Stimulated activated CD4-positive, alpha-beta T cell treated with anti-CD3 and anti-CD28 coated beads, Interleukin-1b, Interleukin-23, amount 100 ng/mL, for 1 hour (primary cell): ENCODE data around the gene GPRIN1.
"Not testable (repeated sequence)": the region's sequence is repeated elsewhere in the genome, so short reads cannot be mapped to it uniquely, and the experiment has no call there.

Experiments used
- DNase-seq, 2 donors: peaks; one replicate each; pipeline ENCODE4 v3.0.0-alpha.2; 2020; ENCODE audit warnings: low read depth in 2 of 2

GPRIN1 gene

DNA sequence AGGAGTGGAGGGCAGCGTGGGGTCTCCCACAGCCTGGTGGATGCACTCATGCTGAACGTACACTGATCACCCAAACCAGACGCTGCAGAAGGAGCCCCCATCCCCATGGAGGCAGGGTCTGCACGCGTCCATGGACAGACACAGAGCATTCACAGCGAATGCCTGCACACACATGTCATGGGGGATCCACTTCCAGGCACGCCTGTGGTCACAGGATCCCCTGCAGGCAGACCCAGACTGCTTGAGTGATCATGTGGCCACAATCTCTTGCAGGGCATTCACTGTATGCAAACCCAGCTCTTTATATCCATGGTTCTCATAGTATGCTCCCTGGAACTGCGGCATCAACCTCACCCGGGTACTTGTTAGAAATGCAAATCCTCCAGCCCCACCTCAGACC, 15.0 kb upstream of the GPRIN1 start:
- no peak for DNase-seq

DNA sequence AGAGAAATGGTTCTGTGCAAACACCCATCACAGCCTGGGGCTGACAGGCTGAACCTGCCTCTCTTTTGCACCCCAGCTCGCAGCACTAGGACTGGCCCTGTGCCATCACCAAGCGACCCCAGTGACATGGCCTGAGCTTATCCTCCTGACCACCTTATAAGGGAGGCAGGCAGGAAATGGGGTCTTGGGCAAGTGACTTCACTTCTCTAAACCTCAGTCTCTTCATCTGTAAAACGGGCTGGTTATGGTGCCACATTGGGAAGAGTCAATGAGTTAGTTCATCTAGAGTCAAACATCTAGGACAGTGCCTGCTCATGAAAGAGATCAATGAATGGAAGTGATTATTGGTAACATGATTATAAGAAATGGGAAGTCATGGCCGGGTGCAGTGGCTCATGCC, 14.2 kb upstream of the GPRIN1 start:
- DNase-seq, result no peak

DNA sequence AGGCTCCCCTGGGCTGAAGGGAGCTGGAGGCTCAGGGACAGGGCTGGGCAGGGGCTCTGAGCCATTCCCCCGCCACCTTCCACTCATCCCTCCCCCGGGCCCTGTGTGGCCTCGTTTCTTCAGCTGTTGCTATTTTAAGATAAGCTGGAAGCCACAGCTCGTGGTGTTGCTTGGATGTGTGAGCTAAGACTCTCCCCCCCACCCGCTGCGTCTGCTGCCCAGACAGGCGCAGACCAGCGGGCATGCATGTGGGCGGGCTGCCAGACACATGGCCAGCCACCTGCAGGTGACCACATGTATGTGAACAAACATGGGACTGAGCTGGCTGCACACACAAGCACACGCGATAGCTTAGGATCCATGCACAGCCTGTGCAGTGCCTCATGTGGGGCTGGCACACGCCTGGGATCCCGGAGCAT, 11.7 kb upstream of the GPRIN1 start:
- DNase-seq, result no peak

DNA sequence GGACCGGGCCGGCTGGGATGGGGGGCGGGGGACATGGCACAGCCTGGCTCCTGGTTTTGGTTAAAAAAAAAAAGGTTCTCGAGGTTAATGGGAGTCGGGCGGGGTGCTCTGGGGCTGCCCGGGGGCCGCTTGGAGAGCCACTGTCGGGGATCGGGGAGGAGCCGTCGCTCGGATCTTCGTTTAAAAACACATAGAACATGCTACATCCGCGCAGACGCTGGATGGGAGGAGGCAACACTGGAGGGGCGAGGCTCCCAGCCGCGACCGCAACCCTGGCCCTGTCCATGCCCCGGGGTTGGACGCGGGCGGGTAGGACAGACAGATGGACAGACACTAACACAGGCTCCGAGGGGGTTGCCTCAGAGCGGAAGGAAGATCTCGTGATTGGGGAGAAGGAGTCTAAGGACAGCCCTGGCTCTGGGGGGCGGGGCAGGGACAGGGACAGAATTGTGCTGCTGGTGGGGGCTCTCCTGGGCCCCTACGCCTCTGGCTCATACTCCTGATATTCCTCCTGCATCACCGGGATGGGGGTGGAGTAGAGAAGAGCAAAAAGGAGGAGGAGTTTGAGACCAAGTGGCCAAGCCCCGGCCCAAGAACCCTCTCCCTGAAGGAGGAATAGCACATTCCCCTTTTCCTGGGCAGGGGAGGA, 10.5 kb upstream of the GPRIN1 start:
- DNase-seq, result no peak

DNA sequence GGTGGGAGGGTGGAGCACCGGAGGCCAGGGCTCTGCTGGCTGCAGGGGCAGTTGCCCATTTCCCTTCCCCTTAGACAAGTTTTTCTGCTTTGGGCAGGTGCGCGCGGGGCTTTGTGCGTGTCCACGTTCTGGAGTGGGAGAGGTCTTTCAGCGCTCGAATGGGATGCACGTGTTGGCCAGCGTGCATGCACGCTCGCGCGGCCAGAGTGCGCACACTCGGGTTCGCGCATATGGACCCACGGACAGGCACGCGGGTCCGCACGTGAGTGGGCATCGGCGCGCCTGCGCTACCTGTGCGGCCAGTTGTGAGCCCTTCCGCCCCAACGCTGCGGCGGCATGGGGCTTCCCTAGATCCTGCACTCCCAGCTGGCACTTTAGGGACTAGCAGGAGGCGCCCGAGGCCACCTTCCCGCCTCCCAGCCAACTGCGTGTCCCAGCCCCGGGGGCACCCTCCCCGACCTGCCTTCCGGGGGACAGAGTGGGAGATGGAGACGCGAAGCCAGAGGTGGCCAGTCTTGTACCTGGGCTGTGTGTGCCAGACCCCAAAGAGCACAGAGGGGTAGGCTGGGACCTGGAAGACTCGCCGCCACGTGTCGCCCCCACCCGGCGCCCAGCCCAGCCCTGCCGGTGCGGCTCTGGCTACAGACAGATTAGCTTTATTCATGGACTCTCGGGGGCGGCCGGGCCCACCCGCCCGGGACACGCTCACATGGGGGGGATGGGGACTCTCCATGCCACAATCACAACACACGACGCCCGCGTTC, 9.8 kb upstream of the GPRIN1 start:
- DNase-seq, result no peak

DNA sequence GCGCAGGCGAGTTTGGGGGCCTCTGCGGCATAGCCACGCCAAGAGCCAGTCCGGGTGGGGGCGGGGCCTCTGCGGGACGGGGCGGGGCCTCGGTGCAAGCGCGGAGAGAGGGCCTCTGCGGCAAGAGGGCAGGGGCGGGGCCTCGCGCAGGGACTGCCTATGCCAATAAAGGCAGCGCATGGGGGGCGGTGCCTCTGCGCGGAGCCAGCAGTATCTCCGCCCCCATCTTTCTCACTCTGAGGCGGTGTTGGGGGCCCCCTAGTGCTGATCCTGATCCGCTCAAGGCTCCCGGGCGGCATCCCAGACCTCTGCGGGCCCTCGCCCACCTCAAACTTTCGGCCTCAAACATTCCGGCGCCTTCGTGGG, 9.2 kb upstream of the GPRIN1 start:
- DNase-seq, result peak; percentile 42 to 62

DNA sequence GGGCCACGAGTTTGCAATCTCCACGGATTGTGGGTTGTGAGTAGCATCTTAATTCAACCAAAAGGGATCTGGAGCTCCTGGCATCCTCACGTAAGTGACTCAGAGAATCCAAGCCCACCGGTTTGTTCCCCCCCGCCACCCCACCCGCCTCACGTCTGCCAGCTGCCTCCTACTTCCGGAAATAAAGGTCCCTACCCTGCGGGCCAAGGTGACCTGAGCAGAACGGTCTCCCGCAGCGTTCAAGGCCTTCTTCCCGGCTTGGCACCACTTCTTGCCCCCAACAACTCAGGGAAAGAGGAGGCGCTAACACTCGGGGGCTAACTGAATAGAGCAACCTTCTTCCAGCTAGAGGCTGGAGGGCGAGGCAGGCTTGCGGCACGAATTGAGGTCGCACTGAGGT, 8.8 kb upstream of the GPRIN1 start:
- no peak for DNase-seq

DNA sequence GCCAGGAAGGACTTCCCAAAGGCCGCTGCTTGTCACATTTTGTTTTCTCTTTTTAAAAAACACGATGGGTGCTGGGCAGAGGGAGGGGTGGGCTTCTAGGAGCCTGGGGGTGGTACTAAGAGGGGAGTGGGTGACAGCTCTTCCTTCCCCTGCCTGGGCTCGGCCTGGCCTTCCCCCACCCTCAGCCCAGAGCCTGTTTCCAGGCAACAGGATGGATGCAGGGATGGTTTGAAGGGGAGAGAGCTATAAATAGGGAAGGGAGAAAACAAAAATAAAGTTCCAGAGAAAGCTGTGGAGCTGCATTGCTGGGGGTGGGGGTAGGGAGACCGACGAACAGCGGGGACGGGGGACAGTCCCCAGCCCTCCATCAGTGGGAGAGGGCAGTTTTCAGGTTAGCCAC, 6.6 kb upstream of the GPRIN1 start:
- DNase-seq, result no peak

DNA sequence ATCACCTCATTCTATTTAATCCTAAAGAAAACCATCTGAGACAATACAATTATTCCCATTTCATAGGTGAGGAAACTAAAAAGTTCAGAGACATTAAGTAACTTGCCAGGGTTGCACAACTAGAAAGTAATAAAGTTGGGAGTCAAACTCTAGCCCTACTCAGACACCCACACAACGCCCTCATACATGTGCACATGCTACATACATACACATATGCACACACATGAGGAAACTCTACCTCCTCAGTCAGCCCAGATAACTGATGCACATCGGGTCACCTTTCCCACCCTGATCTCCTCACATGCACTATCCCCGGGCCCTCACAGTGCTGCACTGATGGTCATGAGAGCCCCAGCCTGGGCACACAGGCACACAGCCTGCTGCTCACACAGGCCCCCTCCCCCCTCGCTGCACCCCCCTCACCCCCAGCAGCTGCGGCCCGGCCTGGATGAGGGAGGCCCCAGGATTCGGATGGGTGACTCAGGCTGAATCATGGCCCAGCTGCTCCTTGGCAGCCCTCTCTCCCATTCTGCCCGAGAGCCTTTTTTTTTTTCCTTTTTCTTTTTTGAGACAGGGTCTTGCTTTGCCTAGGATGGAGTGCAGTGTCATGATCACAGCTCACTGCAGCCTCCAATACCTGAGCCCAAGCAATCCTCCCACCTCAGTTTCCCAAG, 5.0 kb upstream of the GPRIN1 start:
- no peak for DNase-seq

DNA sequence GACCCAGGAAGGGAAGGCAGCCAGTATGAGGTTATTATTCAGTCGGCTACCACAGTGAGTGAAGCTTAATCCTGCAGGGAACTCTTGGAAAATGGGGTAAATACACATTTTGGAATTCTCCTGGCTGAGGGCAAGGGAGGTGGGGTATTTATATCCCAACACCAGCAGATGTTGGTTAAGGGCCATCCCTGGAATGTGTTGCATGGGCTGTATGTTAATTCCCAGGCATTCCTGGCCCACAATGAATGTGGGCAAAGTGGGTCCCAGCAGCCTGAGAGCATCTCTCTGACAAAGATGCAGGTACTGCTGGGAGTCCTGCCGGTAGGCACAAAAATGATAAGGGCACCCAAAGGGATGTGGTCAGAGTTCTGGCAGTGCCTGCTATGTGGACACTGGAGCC, 2.9 kb upstream of the GPRIN1 start:
- DNase-seq, result no peak

DNA sequence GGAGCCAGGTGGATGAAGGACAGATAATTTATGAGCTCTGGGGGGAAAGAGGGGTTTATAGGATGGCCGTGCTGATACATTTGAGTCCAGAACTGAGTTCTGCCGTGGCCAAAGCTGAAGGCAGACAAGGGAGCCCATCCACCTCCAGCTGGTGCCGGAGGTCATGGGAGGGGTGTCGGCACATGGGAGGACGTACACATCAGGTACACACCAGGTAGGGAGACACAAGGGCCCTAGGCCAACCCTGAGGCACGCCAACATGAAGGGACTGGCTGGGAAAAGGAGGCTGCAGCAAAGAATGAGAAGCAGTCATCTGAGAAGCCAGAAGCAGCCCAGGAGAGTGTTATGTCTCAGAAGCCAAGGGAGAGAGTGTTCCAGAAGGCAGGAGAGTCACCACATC, 2.1 kb upstream of the GPRIN1 start:
- no peak for DNase-seq

DNA sequence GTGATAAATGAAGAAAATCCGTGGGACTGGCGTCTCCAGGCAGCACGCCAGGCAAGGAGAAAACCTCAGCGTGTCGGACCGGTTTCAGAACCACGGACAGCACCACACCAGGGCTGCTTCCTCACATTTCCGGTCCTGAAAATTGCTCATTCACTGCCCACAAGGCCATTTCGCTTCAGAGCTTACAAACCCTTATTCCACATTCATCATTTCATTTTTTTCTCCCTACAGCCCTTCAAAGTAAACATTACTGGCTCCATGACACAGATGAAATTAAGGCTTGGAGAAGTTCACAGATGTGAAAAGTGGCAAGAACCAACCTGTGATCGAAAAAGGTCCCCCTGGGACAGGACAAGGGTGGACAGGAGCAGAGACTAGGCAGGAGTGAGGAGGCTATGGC, 1.5 kb upstream of the GPRIN1 start:
- no peak for DNase-seq

DNA sequence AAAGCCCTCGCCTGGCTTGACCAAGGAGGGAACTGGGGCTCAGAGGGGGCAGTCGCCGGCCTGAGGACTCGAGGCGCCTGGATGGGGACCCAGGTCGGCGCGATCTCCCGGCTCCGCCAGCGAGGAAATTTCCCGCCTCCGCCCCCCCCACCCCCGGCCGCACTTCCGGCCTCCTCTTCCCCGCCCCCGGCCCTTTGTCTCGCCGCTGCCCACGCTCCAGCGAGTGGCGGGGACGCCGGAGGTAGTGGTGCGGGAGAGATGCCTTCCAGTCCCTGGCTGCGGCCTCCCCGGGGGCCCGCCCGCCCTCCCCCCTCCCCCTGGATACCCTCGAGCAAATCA, 448 bp upstream of the GPRIN1 start:
- no peak for DNase-seq

DNA sequence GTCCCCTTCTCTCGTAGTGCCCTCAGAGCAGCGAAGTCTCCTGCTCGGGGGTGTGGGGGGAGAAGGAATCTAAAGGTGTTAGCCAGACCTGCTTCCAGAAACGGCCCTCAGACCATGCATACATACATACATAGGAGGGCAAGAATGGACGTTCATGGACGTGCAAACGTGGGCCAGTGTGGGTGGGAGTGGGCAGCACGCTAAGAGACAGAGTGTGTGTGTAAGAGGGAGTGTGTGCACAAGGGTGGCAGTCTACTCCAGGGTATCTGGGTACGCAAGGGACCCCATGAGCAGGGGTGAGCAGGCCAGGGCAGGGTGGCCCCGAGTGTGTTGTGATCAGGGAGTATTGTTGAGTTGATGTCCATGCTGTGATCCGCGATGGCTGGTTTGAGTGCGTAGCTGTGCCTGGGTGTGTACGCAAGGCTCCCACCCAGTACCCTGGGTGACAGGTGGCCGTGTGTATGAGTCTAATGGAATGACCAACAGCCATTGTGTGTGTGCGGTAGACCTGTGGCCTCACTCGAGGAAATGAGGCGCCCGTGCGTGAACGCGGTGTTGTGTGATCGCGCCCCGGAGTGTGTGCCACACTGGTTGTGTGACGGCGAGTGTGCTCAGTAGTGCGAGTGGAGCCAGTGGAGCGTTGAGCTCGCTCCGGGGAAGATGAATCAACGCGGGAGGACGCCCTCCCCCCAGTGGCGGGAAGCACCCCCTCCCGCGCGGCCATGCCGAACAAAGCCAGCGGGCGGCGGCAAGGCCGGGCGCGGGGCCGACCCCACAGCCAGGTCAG, 826 bp downstream of the GPRIN1 start:
- no peak for DNase-seq

DNA sequence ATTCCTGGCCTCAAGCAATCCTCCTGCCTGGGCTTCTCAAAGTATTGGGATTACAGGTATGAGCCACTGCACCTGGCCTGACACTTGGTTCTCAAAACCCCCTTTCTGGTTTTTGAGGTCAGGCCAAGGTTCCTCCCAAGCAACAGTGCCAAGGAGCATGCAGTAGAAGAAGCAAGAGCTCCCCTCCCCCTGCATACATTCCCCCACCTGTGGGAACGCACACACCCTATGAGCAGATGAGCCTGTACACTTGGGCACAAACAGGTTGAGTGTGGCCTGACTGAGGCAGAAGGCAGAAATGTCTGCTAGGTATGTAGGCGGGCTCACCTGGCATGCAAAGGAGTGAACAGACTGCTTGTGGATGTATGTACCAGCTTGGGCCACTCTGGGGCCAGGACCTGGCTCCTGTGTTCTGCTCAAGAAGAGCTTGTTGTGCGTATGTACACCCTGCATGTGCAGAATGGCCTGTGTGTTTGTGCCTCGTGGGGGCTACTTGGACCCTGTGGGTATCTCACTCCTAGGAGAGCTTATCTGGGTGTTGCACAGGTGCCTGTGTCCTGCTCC, 1.7 kb downstream of the GPRIN1 start:
- DNase-seq, result no peak

DNA sequence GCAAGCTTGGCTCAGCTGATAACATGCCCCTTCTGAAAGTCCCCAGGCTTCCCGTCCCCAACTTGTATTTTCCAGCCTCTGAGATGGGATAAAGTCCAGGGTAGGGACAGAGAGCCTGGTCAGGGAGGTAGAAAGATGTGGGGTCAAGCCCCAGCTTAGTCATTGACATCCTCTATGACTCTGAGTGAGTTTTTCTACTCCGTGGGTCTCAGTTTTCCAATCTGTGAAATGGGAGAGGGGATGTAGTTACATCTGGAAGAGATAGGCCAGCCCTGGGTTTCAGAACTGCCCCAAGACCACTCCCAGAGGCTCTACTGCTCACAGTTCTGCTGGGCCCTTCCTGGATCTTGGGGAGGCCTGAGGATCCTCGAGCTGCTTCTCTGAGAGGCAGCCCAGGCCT, 3.1 kb downstream of the GPRIN1 start:
- no peak for DNase-seq

DNA sequence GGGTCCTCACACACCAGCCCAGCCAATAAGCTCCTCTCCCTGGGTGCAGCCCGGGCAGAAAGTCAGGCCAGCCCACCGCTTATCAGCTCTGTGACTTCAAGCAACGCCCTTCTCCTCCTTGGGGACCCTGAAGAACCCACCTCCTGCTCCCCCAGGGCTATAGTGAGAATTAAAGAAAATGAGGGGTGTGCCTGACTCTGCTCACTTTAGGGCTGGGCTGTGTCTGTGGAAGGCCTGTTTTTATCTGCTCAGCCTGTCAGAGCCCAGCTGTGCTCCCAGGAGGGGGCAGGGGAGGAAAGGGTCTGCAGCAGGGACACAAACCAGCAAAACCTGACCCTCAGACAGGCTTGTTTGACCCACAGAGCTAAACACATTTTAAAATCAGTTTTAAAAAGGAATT, 3.9 kb downstream of the GPRIN1 start:
- DNase-seq, result no peak

DNA sequence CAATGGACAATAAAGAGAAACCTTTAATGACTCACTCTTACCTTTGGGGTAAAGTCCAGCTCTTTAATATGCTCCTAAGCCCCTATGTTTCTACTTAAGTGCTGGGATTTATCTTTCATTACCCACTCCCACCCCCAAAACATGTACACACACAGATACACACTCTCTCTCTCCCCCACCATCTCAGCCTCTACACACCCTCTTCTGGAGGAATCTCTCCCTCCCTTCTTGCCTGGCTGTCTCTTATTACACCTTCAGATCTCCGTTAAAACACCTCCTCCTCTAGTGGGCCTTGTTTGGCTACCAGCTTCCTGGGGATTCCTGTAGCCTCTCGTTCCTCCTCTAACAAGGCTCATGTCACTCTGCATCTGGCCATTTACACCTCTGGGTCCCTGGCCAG, 6.9 kb downstream of the GPRIN1 start:
- no peak for DNase-seq

DNA sequence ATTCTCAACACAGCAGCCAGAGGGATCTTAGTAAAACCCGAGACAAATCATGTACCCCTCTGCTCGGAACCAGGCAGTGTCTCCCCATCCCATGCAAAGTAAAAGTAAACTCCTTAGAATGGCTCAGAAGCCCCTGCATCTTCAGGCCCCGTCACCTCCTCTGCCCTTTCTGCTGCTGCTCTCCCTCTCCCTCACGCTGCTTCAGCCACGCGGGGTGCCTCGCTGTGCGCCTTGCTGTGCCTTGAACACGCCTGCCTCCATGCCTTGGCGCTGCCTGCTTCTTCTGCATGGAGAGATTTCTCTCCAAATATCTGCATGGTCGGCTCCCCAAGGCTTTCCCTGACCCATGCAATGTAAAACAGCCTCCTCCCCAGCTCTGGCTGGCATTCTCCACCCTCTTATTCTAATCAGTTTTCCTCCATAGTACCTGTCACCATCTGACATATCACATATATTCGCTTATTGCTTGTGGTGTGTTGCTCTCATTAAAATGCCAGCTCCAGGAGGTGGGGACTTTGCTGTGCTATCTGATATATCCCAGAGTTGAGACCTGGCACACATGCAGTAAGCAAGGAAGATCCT, 8.0 kb downstream of the GPRIN1 start:
- no peak for DNase-seq

DNA sequence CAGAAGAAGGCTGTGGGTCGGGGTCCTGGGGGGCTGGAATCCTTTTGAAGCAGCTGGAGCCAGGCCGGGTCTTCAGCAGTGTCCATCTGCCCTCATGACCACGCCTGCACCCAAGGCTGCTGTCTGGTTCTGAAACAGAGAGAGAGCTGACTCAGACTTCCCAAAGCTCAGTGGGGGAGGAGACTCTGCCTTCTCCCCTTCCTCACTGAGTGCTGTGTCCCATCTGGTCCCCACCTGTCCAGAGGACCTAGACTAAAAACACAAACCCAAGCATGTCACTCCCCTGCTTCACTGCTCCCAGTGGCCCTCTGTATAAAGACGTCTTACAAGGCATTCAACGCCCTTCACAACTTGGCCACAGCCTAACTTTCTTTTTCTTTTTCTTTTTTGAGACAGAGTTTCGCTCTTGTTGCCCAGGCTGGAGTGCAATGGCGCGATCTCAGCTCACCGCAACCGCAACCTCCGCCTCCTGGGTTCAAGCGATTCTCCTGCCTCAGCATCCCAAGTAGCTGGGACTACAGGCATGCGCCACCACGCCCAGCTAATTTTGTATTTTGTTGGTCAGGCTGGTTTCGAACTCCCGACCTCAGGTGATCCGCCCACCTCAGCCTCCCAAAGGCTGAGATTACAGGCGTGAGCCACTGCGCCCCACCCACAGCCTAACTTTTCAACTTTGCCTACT, 10.1 kb downstream of the GPRIN1 start:
- not testable (repeated sequence) for DNase-seq
